Endothelial cell of umbilical vein (primary cell): ENCODE data around the gene SORCS1. TPM values are rescaled to one million over a fixed set of nuclear protein-coding genes. Genes with fewer than 3 reads are reported as not detected.

ENCODE experiments used
- BruUV-seq: library from RNA; stranded (reverse); fragments of 400-500 nt; replicated peaks from 2 replicates; lab custom pipeline; 2021; lab: Mats Ljungman, UMichigan
- CTCF ChIA-PET: fragments of 300-600, 350-600 bp; sonication (Branson Sonifier 250); formaldehyde crosslinking; loops from one replicate; lab custom pipeline; 2021; ENCODE audit warnings: antibody characterized with exemption, inconsistent platforms; lab: Charles Lee
- POLR2A ChIA-PET: fragments of 300-600, 350-600 bp; sonication (Branson Sonifier 250); formaldehyde crosslinking; loops from one replicate; lab custom pipeline; 2021; ENCODE audit warnings: antibody characterized with exemption, inconsistent platforms; lab: Charles Lee
- DNase-seq: peaks from one replicate; pipeline ENCODE4 v3.0.0-alpha.2; 2011; ENCODE audit warnings: low read depth, low spot score
- FAIRE-seq: peaks from 2 replicates; lab custom pipeline; 2011; peaks lifted over from hg19 to GRCh38; lab: Jason Lieb, UNC
- H2AFZ ChIP-seq: 2 replicates; pipeline ENCODE4 v1.6.0; 2012; ENCODE audit warnings: low read depth, low read length, control low read depth, inconsistent platforms
- H3K27ac ChIP-seq: 2 replicates; pipeline ENCODE4 v1.5.1; 2011; ENCODE audit warnings: low read depth, mild to moderate bottlenecking, control low read depth, low read length, moderate library complexity; ENCODE audit not compliant: insufficient read depth
- H3K27me3 ChIP-seq, 2 experiments: 2 replicates each; pipeline versions ENCODE4 v1.6.0 to v1.6.1; 2011; ENCODE audit warnings: low read length in 2 of 2, mixed read lengths in 1 of 2; ENCODE audit not compliant: control insufficient read depth in 2 of 2, insufficient read depth in 2 of 2
- H3K36me3 ChIP-seq, 2 experiments: 2 replicates in 1 of 2; 3 replicates in 1 of 2; pipeline ENCODE4 v1.5.1; 2011; ENCODE audit warnings: low read length in 2 of 2, mild to moderate bottlenecking in 1 of 2, moderate library complexity in 1 of 2; ENCODE audit not compliant: control insufficient read depth in 2 of 2, insufficient read depth in 2 of 2; ENCODE audit errors: extremely low read depth in 1 of 2
- H3K4me1 ChIP-seq: 3 replicates; pipeline ENCODE4 v1.5.1; 2011; ENCODE audit warnings: mild to moderate bottlenecking, low read length; ENCODE audit not compliant: control insufficient read depth, insufficient read depth; ENCODE audit errors: extremely low read depth
- H3K4me2 ChIP-seq: 2 replicates; pipeline ENCODE4 v1.6.1; 2011; ENCODE audit warnings: low read length, control low read depth, mixed read lengths; ENCODE audit not compliant: insufficient read depth
- H3K4me3 ChIP-seq, 3 experiments: fragments of 200-600 bp in 1 of 3; sonication (generic), shearing (Covaris generic) in 1 of 3; replicated peaks in 1 of 3; 2 replicates each; pipeline ENCODE4 v1.5.1; 2011 to 2016; ENCODE audit warnings: control low read depth in 3 of 3, low read length in 3 of 3, mild to moderate bottlenecking in 2 of 3, inconsistent platforms in 1 of 3, low read depth in 1 of 3, moderate library complexity in 1 of 3; ENCODE audit not compliant: insufficient read depth in 1 of 3
- H3K79me2 ChIP-seq: 2 replicates; pipeline ENCODE4 v1.6.0; 2012; ENCODE audit warnings: low read length, inconsistent platforms; ENCODE audit not compliant: control insufficient read depth, insufficient read depth
- H3K9ac ChIP-seq: replicated peaks from 2 replicates; pipeline ENCODE3; 2011; ENCODE audit warnings: low read length, control low read depth; ENCODE audit not compliant: insufficient read depth; ENCODE audit errors: extremely low read depth
- H3K9me1 ChIP-seq: replicated peaks from 3 replicates; pipeline ENCODE4 v1.6.0; 2011; ENCODE audit warnings: mild to moderate bottlenecking, low read length; ENCODE audit not compliant: control insufficient read depth, insufficient read depth; ENCODE audit errors: extremely low read depth
- H3K9me3 ChIP-seq: replicated peaks from 2 replicates; pipeline ENCODE4 v1.5.1; 2012; ENCODE audit warnings: low read length, inconsistent platforms; ENCODE audit not compliant: control insufficient read depth, insufficient read depth
- H4K20me1 ChIP-seq: replicated peaks from 2 replicates; pipeline ENCODE3; 2011; ENCODE audit warnings: mild to moderate bottlenecking, low read length; ENCODE audit not compliant: control insufficient read depth, insufficient read depth; ENCODE audit errors: extremely low read depth
- EZH2 ChIP-seq: IDR thresholded peaks from 2 replicates; pipeline ENCODE4 v1.6.1; 2012; ENCODE audit warnings: borderline replicate concordance, low read depth, mild to moderate bottlenecking, moderate library complexity, low read length, inconsistent platforms; ENCODE audit not compliant: severe bottlenecking
- FOS ChIP-seq: IDR thresholded peaks from 2 replicates; pipeline ENCODE4 v1.6.1; 2011; ENCODE audit warnings: mild to moderate bottlenecking, low read length, moderate library complexity, borderline replicate concordance; ENCODE audit not compliant: insufficient read depth
- GATA2 ChIP-seq: IDR thresholded peaks from 2 replicates; pipeline ENCODE4 v1.7.0; 2011; ENCODE audit warnings: low read depth, mild to moderate bottlenecking, moderate library complexity, mixed read lengths, low read length; ENCODE audit not compliant: insufficient read length, insufficient read depth
- JUN ChIP-seq: IDR thresholded peaks from 2 replicates; pipeline ENCODE4 v1.6.1; 2011; ENCODE audit warnings: borderline replicate concordance, low read depth; ENCODE audit not compliant: insufficient read length, insufficient read depth
- MYC ChIP-seq: IDR thresholded peaks from one replicate; pipeline ENCODE4 v1.6.1; 2011; ENCODE audit warnings: mild to moderate bottlenecking, low read depth, low read length
- POLR2A ChIP-seq: IDR thresholded peaks from 2 replicates; pipeline ENCODE4 v1.6.1; 2012; ENCODE audit warnings: low read depth, mild to moderate bottlenecking, control low read depth, low read length
- POLR2AphosphoS5 ChIP-seq: IDR thresholded peaks from 2 replicates; pipeline ENCODE4 v1.6.1; 2012; ENCODE audit warnings: low read depth, mild to moderate bottlenecking, control low read depth, low read length, moderate library complexity; ENCODE audit not compliant: insufficient read depth
- dilution Hi-C: fragments of 300-500 bp; cut with MboI; formaldehyde crosslinking; loops from one replicate; pipeline ENCODE4 v1.15.0; 2019; ENCODE audit warnings: low sequenced_read_pairs; ENCODE audit not compliant: extremely low pct_ligation_motif_present
- intact Hi-C: fragments of 100-400 bp; cut with micrococcal nuclease; formaldehyde crosslinking; loops from one replicate; pipeline ENCODE4 v1.10.0; 2022
- polyA plus RNA-seq, 4 experiments: library from polyadenylated mRNA; depleted of rRNA in 3 of 4; stranded (reverse) in 3 of 4; unstranded in 1 of 4; fragments of >200 nt; gene quantifications; 2 replicates each; pipeline versions ENCODE4 v1.2.1 to v1.2.3, GENCODE V29; 2011 to 2012; ENCODE audit warnings: missing spikeins in 1 of 4
- total RNA-seq: library from RNA; stranded (reverse); gene quantifications from 2 replicates; pipeline ENCODE4 v1.2.3, GENCODE V29; 2021
- TF ChIP-seq, protein P1 (sequence below): IDR thresholded peaks from 2 replicates; pipeline ENCODE4 v1.6.1; 2011; ENCODE audit not compliant: insufficient read depth, insufficient read length
- TF ChIP-seq, protein P2 (sequence below), 2 donors: IDR thresholded peaks; 1 replicate in 1 of 2; 2 replicates in 1 of 2; pipeline ENCODE4 v1.5.1; 2011; ENCODE audit warnings: low read length in 2 of 2, mild to moderate bottlenecking in 2 of 2, moderate library complexity in 2 of 2, control low read depth in 1 of 2, inconsistent platforms in 1 of 2, low read depth in 1 of 2; ENCODE audit not compliant: insufficient read depth in 1 of 2; ENCODE audit errors: extremely low read depth in 1 of 2

Gene SORCS1
- total and polyA plus RNA-seq, 2 donors (not counting 3 experiments of a cell fraction or from before 2014, with no cell fraction given) = not detected

DNA sequence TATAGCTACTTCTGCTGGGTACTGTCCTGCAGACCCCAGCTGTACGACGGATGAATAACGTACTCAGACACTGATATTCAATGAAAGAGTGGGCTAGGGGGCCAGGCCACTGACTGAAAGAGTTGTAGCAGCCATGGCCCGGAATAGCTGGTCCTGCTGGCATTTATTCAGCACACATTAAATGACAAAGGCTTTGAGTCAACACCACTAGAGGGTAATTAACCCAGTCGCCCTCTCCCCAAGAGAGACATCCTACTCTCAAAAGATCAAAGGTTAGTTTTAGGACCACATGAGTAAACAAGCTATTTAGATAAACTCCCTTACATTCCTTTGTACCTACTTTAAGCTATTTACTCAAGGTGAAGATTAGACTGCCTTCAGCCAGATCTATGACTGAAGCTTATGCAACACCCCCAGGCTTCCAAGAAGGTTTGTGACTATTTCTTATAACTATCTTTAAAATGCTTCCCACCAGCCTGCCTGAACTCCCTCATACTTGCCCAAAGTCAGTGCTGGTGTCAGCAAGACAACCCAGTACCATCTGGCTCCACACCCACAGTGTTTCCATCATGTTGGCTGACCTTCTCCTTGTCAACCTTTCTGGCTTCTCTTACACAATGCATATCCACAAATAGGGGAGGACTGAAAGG is 629.1 kb downstream of the SORCS1 start:
- H4K20me1 ChIP-seq = no peaks in the 10 kb centered on the region

More for the DNA sequence above, 629.1 kb downstream of the SORCS1 start:
- Histone ChIP-seq H3K9ac (no peak overlapping the region), H3K27me3 (no peaks in the 10 kb centered on the region), H2AFZ (no peak overlapping the region), H3K9me1 (no peaks in the 10 kb centered on the region), H3K4me2 (no peak overlapping the region), H3K4me3 (no peak overlapping the region), H3K27ac (no peak overlapping the region), H3K36me3 (no peaks in the 10 kb centered on the region), H3K79me2 (no peaks in the 10 kb centered on the region), H3K9me3 (no peaks in the 10 kb centered on the region), H3K4me1 (no peaks in the 10 kb centered on the region)
- TF ChIP-seq POLR2AphosphoS5 (no peak), JUN (no peak), EZH2 (no peak), GATA2 (no peak), FOS (no peak), MYC (no peak), POLR2A (no peak)
- TF ChIP-seq, protein P1, sequence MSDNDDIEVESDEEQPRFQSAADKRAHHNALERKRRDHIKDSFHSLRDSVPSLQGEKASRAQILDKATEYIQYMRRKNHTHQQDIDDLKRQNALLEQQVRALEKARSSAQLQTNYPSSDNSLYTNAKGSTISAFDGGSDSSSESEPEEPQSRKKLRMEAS = no peak
- TF ChIP-seq, protein P2, sequence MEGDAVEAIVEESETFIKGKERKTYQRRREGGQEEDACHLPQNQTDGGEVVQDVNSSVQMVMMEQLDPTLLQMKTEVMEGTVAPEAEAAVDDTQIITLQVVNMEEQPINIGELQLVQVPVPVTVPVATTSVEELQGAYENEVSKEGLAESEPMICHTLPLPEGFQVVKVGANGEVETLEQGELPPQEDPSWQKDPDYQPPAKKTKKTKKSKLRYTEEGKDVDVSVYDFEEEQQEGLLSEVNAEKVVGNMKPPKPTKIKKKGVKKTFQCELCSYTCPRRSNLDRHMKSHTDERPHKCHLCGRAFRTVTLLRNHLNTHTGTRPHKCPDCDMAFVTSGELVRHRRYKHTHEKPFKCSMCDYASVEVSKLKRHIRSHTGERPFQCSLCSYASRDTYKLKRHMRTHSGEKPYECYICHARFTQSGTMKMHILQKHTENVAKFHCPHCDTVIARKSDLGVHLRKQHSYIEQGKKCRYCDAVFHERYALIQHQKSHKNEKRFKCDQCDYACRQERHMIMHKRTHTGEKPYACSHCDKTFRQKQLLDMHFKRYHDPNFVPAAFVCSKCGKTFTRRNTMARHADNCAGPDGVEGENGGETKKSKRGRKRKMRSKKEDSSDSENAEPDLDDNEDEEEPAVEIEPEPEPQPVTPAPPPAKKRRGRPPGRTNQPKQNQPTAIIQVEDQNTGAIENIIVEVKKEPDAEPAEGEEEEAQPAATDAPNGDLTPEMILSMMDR (IDR thresholded peaks at IDR 0.05; ENCODE audit: extremely low read depth in 1 of 2, insufficient read depth in 1 of 2, low read depth in 1 of 2, low read length in 2 of 2) = no peak
- BruUV-seq = no TSS peak
- FAIRE-seq (no peak), DNase-seq (no peak)
- dilution Hi-C loops = no loop called here
- POLR2A ChIA-PET = no interaction called here
- CTCF ChIA-PET = no interaction called here
- intact Hi-C loops = no loop called here
